Left renal cortex interstitium (tissue), 4 donors: ENCODE data around the gene DNM3. TPM values are rescaled to one million over a fixed set of nuclear protein-coding genes. Genes with fewer than 3 reads are reported as not detected.
"Not testable (repeated sequence)": the region's sequence is repeated elsewhere in the genome, so short reads cannot be mapped to it uniquely, and the experiment has no call there.

Source experiments
- DNase-seq, 4 donors: peaks; one replicate each; pipeline ENCODE4 v3.0.0-alpha.2; 2013; ENCODE audit warnings: low read depth in 4 of 4, low spot score in 2 of 4, missing footprints in 1 of 4
- polyA plus RNA-seq, 4 donors: library from polyadenylated mRNA; unstranded; fragments of 120-200 nt; gene quantifications; one replicate each; pipeline ENCODE4 v1.2.1, GENCODE V29; 2013; ENCODE audit not compliant: insufficient read length in 4 of 4

Gene DNM3
- 1 to 10 TPM; 3.5 to 5.8 (median 4.5) TPM for polyA plus RNA-seq

DNA sequence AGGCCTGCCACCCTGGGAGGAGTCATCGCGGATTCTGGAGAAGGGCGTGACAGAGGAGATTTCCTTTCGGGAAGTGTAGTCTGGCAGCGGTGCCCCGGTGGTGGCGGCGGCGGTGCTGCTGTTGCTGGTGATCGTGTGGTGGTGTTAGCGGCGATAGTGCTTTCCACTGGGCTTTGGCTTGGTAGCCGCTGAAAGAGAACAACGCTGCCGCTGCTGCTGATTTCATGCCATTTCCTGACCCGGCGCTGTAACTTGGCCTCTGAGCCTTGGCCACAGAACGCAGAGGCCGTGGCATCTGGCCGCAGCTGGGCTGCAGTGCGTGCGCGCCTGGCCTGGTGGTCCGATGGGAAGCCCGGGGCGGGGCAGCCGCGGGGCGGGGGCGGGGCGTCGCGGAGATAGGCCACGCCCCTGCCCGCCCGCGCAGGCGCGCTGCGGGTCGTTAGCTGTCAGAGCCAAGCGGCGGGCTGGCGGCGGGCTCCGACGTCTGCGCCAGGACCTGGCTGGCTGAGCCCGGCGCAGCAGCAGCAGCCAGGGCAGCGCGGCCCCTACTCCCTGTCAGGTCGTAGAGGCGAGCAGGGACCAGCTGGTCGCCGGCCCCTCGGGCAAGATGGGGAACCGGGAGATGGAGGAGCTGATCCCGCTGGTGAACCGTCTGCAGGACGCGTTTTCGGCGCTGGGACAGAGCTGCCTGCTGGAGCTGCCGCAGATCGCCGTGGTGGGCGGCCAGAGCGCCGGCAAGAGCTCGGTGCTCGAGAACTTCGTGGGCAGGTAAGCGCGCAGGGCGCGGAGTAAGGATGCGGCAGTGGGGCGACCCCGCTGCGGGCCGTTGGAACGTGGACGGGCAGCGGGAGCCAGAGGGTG, at the start of gene DNM3:
Gene DNM3, plus strand, starts transcription at position 449 of the 861 bp plus-strand sequence. Its CDS starts 159 bp downstream, at position 608.
- peak; percentile 52 to 65 (median 60) for DNase-seq

DNA sequence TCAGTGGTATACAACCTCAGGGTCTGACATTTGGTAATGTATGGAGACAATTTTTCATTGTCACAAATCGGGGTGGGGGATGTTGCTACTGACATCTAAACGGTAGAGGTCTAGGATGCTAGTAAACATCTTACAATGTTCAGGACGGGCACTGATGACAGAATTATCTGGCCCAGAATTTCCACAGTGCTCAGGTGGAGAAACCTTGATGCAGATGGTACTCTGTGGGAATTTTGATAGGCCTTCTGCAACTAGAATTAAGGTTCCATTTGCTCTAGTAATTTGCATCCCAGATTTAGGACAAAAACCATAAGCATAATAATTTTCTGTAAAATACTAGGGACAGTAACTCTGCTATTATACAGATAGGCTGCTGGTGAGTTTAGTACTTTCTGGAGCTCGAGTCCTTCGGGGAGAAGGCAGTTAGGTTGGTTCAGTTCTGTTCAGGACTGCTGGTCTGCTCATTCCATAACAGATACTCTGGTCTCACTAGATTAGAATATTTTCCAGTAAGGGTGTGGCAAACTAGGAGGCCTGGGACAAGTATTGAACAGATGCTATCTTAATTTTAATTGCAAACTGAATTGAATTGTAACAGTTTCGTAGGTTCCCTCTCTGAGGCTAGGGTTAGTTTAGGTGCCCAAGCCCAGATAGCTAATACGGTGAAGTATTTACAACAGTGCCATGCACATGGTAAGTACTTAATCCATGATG, 48.5 kb upstream of the DNM3 start:
- DNase-seq = no peak

DNA sequence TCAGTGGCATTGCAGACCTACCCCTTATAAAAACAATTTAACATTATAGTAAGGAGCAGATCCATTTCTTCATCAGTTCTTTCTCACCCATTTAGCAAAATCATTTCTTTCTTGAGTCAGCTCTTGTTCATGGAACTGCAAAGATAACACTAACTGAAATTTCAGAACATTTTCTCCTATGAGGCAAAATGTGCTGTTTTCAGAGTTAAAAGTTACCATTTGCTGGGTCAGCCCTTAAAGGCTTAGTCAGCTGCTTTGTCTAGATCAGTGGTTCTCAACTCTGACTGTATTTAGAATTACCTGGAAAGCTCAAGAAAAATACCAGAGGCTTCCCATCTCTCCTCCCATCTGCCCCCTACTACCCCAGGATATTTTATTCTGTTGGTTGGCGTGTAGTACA, 47.7 kb upstream of the DNM3 start:
- no peak for DNase-seq

- DNase-seq = no peak
Observed at GRCh38 chr1:171794085-171794484, 47.2 kb upstream of the DNM3 start.

- DNase-seq = no peak
Observed at GRCh38 chr1:171796592-171796991, 44.7 kb upstream of the DNM3 start.

DNA sequence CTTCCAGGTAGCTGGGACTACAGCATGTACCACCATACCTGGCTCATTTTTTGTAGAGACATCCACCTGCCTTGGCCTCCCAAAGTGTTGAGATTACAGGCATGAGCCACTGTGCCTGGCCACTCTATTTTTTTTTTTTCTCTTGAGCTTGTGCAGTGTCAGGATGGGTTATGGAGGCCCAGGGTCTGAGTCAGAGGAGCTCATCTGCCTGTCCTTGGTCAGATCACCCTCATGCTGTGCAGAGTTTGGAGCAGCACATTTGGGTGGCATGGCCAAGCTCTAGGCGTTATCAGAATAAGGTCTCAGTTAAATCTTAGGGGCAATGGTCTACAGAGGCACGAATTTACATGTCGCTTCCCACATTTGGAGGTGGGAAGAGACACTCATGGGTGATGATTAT, 43.0 kb upstream of the DNM3 start:
- DNase-seq = no peak

- DNase-seq = no peak
Observed at GRCh38 chr1:171798765-171799164, 42.5 kb upstream of the DNM3 start.

- peak in 1 of 4 donors; percentile 12 for DNase-seq
Observed at GRCh38 chr1:171799166-171799565, 42.1 kb upstream of the DNM3 start.

GRCh38 chr1:171799698-171800097, 41.6 kb upstream of the DNM3 start:
- not testable (repeated sequence) for DNase-seq

- no peak for DNase-seq
Observed at GRCh38 chr1:171800342-171800741, 41.0 kb upstream of the DNM3 start.

DNA sequence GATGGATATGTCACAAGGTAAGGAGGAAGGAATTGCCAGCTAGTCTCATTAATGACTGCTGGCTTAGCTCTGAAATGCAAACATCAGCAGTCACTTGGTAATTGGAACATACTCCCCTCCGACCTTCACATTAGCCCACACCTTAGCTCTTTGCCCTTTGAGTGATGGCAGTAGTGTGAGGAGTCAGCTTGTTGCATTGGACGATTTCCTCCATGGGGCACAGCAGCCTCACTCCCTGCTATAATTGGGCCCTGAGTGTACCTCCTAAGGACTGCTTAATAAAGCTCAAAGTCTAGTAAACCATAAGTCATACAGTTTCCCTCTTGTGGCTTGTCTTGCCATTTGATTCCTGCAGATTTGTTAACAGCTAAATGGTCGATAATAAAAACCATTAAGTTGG, 40.4 kb upstream of the DNM3 start:
- DNase-seq = no peak

GRCh38 chr1:171801487-171801891, 39.8 kb upstream of the DNM3 start:
- peak in 3 of 4 donors; percentile 22 to 54 (median 37) for DNase-seq

- DNase-seq = no peak
Observed at GRCh38 chr1:171802207-171802606, 39.1 kb upstream of the DNM3 start.

- DNase-seq = no peak
Observed at GRCh38 chr1:171803045-171803444, 38.3 kb upstream of the DNM3 start.

DNA sequence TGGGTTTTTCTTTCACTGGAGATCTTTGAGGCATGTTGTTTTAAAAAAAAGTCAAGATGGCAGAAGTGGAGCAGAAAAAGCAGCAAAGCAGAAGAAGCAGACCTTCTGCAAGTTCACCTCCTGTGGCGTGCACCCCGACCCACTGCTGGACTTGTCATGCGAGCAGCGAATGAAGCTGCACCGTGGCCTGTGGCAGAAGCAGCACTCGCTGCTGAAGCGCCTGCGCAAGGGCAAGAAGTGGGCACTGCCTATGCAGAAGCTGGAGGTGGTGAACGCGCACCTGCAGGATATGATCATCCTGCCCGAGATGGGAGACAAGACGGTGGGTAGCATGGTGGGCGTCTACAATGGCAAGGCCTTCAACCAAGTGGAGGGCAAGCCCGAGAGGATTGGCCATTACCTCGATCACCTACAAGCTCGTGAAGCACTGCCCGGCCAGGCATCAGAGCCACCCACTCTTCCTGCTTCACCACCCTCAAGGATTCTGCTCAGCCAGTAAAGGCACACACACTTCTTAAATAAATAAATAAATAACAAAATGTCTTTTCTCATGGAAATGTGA, 37.8 kb upstream of the DNM3 start:
- DNase-seq = no peak

DNA sequence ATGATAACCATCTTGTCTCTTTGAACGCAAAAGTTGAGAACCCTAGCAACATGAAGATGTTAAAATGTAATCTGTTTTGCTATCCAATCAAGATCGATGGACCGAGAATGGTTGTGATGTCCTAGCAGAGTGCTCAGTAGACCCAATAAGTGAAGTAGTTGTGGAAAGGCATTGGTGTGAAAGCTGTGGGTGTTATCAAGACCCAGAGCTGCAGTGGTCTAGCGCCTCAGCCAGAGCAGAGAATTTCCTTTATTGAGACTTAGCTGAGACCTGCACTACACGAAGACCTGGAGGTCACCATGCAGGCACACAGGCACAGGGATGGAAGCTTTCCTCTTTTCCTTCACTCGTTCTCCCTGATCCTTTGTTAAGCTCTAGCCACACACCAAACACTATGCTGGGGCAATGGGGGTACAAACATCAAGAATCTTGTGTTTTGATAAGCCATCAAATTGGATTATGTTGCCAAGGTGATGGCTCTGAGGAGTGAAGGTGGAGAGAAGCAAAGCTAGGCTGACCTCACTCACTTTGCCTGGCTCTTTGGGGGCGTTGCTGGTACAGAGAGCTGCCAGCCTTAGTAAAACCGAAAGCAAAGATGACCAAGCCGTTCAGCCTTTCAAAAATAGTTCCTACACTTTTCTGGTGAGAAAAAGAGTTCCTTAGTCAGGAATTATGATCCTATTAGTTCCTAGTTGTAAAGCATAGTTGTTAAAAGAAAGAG, 35.7 kb upstream of the DNM3 start:
- no peak for DNase-seq

DNA sequence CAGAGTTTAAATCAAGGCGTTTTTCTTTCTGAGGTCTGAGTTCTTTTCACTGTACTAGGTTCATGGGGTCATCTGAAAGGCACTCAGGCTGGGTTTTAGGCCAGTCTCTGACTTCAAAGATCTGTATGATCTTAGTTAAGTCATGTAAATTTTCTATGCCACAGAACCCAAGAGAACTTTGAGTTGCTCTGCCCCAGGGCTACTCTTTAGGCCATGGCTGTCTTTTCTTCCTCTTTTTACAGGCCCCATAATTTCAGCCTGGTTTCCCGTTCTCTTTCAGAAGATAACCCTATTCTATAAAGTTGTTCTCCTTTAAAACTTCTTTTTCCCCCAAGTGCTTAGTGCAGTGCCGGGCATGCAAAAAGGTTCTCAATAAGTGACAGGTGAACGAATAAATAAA, 33.7 kb upstream of the DNM3 start:
- no peak for DNase-seq

GRCh38 chr1:171809834-171810233, 31.5 kb upstream of the DNM3 start:
- no peak for DNase-seq

DNA sequence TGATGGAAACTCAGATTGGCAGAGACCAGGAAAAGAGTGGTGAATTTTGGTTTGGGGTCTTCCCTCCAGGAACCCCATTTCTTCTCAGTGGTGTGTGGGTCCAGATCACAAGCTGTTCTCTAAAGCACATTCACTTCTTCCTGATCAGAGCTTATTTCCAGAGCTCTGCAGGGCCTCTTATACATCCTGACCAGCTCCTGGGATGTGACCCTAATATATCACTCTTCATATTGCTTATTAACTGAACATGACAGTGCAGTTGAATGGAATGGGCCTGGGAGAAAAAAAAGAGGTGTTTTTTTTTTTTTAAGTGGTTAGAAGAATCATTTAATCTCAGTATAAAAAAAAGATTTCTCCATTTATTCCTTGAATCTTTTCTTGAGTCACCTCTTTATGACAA, 29.6 kb upstream of the DNM3 start:
- DNase-seq = no peak

GRCh38 chr1:171814692-171815091, 26.6 kb upstream of the DNM3 start:
- DNase-seq = no peak
